SK-N-SH (cell line): ENCODE measurements around the gene RBX1. TPM values are rescaled to one million over a fixed set of nuclear protein-coding genes. Genes with fewer than 3 reads are reported as not detected.

Experiments used
- ZBTB33 ChIP-seq: IDR thresholded peaks from 2 replicates; pipeline ENCODE4 v1.4.0; 2012; ENCODE audit warnings: low read depth, borderline replicate concordance
- polyA plus RNA-seq, 3 experiments: library from polyadenylated mRNA; depleted of rRNA; stranded (reverse); fragments of >200 nt; gene quantifications; 2 replicates each; pipeline ENCODE4 v1.2.3, GENCODE V29; 2012
- small RNA-seq, 7 experiments: library from RNA; depleted of rRNA; stranded (forward); fragments of <200 nt; gene quantifications; one replicate each; pipeline ENCODE3, GENCODE V24; 2012

RBX1 gene
- polyA plus RNA-seq, 1 of the 3 experiments (the other 2 are of a cell fraction): 51.2 TPM

GRCh38 chr22:41022470-41023298 is 71.5 kb downstream of the RBX1 start (continued):
- no peak for TF ChIP-seq ZBTB33

Small RNA genes within 50 kb of the gene (small RNA-seq; reads per million reads assigned to genes)
- gene RF00017: 0 reads per million in 7 experiments
- 0 reads per million in 7 experiments for gene RNU6-379P

Other genes starting within 250 kb of the RBX1 start
- 11.1 and 18.9 TPM in 2 replicates for gene SLC25A17, start 132.0 kb upstream of the RBX1 start, polyA plus RNA-seq (2012; rRNA removed)
- gene ST13, start 94.7 kb upstream of the RBX1 start, polyA plus RNA-seq (2012; rRNA removed): 66.0 and 72.3 TPM in 2 replicates
- 8.6 and 10.7 TPM in 2 replicates for gene XPNPEP3, start 94.2 kb upstream of the RBX1 start, polyA plus RNA-seq (2012; rRNA removed)
- not detected in 2 replicates for gene DNAJB7, start 89.3 kb upstream of the RBX1 start, polyA plus RNA-seq (2012; rRNA removed)
- 6.2 and 7.1 TPM in 2 replicates for gene EP300, start 141.2 kb downstream of the RBX1 start, polyA plus RNA-seq (2012; rRNA removed)